ENCODE measurements around the gene TBPL1. TPM values are rescaled to one million over a fixed set of nuclear protein-coding genes. Genes with fewer than 3 reads are reported as not detected.

TBPL1 gene
- total RNA-seq, 2 donors from 2014 or later, result 0.99 to 10.9 TPM

GRCh38 chr6:133951227-133951626 is 1.8 kb upstream of the TBPL1 start:
- H3K9me3 ChIP-seq, result no peaks in the 10 kb centered on the region
- H3K4me1 ChIP-seq, result peaks cover 47% of the 10 kb centered on the region
- H3K27ac ChIP-seq, result peak overlapping the region in 2 of 4 donors; percentile 89
- intact Hi-C loops (cut with DNase I), result no loop called here
- no peaks in the 10 kb centered on the region for H3K36me3 ChIP-seq (replicated peaks in 1 of 2; ENCODE audit: insufficient read depth in 1 of 2, low read depth in 2 of 2)
- TF ChIP-seq POLR2A (IDR thresholded peaks at IDR 0.05) (no peak), CTCF (IDR thresholded peaks at IDR 0.05) (no peak)
- ATAC-seq, result no peak
- H3K27me3 ChIP-seq, result no peaks in the 10 kb centered on the region
- no peak overlapping the region for H3K4me3 ChIP-seq
- DNase-seq, result no peak
- WGBS, 2 donors, result 82 to 83% methylated on average over 4 of the region's 4 CpGs

- TF ChIP-seq POLR2A (IDR thresholded peaks at IDR 0.05), result peak in 2 of 3 donors; percentile 44 to 62
- peak; percentile 18 to 52 (median 44) for TF ChIP-seq CTCF (IDR thresholded peaks at IDR 0.05)
- 0% methylated on average over 31 to 53 of the region's 65 CpGs for WGBS, 2 donors
- ATAC-seq (peak; percentile 56), DNase-seq (peak; percentile 56 to 69 (median 63))
- H3K4me3 ChIP-seq, result peak overlapping the region; percentile 28 to 97
- peak overlapping the region; percentile 74 to 89 (median 86) for H3K27ac ChIP-seq
- H3K36me3 ChIP-seq (replicated peaks in 1 of 2; ENCODE audit: insufficient read depth in 1 of 2, low read depth in 2 of 2), result no peaks in the 10 kb centered on the region
- intact Hi-C loops (cut with DNase I), result no loop called here
- H3K27me3 ChIP-seq, result no peaks in the 10 kb centered on the region
- no peaks in the 10 kb centered on the region for H3K9me3 ChIP-seq
- H3K4me1 ChIP-seq, result peaks cover 47% of the 10 kb centered on the region
Observed at GRCh38 chr6:133951881-133952814, 876 bp upstream of the TBPL1 start.

- peak overlapping the region; percentile 28 to 97 for H3K4me3 ChIP-seq
- TF ChIP-seq CTCF (IDR thresholded peaks at IDR 0.05) (no peak), POLR2A (IDR thresholded peaks at IDR 0.05) (no peak)
- WGBS, 2 donors, result 7 to 9% methylated on average over 23 of the region's 23 CpGs
- H3K27me3 ChIP-seq, result no peaks in the 10 kb centered on the region
- no peaks in the 10 kb centered on the region for H3K9me3 ChIP-seq
- intact Hi-C loops (cut with DNase I), result no loop called here
- DNase-seq, result peak in 1 of 4 donors; percentile 33
- peaks cover 37% of the 10 kb centered on the region for H3K4me1 ChIP-seq
- ATAC-seq, result no peak
- H3K36me3 ChIP-seq (replicated peaks in 1 of 2; ENCODE audit: insufficient read depth in 1 of 2, low read depth in 2 of 2), result no peaks in the 10 kb centered on the region
- peak overlapping the region; percentile 7 to 89 (median 86) for H3K27ac ChIP-seq
Observed at GRCh38 chr6:133953634-133954415, 801 bp downstream of the TBPL1 start.

GRCh38 chr6:133954657-133955576 is 1.9 kb downstream of the TBPL1 start:
- WGBS, 2 donors, result 71 to 77% methylated on average over 7 of the region's 7 CpGs
- Histone ChIP-seq H3K27ac (no peak overlapping the region), H3K36me3 (replicated peaks in 1 of 2; ENCODE audit: insufficient read depth in 1 of 2, low read depth in 2 of 2) (no peaks in the 10 kb centered on the region), H3K4me1 (peaks cover 40% of the 10 kb centered on the region), H3K27me3 (no peaks in the 10 kb centered on the region), H3K9me3 (no peaks in the 10 kb centered on the region), H3K4me3 (no peak overlapping the region)
- DNase-seq (no peak), ATAC-seq (no peak)
- intact Hi-C loops (cut with DNase I), result no loop called here
- TF ChIP-seq CTCF (IDR thresholded peaks at IDR 0.05) (no peak), POLR2A (IDR thresholded peaks at IDR 0.05) (no peak)
